ENCODE data around the gene CELF4.
A peak's percentile ranks its signal among the peaks of the same experiment; 100 is the strongest.

The CELF4 gene

GRCh38 chr18:37547196-37547827, 18.3 kb downstream of the CELF4 start:
- no peak for DNase-seq (ENCODE audit: low spot score)

- DNase-seq (ENCODE audit: low spot score), result no peak
These were observed 18.9 kb downstream of the CELF4 start for GRCh38 chr18:37546651-37547050.

GRCh38 chr18:37546272-37546537, 19.4 kb downstream of the CELF4 start:
- no peak for DNase-seq (ENCODE audit: low spot score)

GRCh38 chr18:37545461-37546271, 19.9 kb downstream of the CELF4 start:
- no peak for DNase-seq (ENCODE audit: low spot score)

GRCh38 chr18:37544713-37545112, 20.9 kb downstream of the CELF4 start:
- no peak for DNase-seq (ENCODE audit: low spot score)

GRCh38 chr18:37544217-37544616, 21.4 kb downstream of the CELF4 start:
- DNase-seq (ENCODE audit: low spot score), result no peak

GRCh38 chr18:37543321-37543720, 22.3 kb downstream of the CELF4 start:
- no peak for DNase-seq (ENCODE audit: low spot score)

- DNase-seq (ENCODE audit: low spot score), result no peak
These were observed 24.1 kb downstream of the CELF4 start for GRCh38 chr18:37541517-37541916.

- DNase-seq (ENCODE audit: low spot score), result no peak
These were observed 25.0 kb downstream of the CELF4 start for GRCh38 chr18:37540424-37541138.

GRCh38 chr18:37539236-37539635, 26.4 kb downstream of the CELF4 start:
- DNase-seq (ENCODE audit: low spot score), result no peak

GRCh38 chr18:37538526-37539205, 26.9 kb downstream of the CELF4 start:
- DNase-seq (ENCODE audit: low spot score), result no peak

- DNase-seq (ENCODE audit: low spot score), result peak; percentile 58
These were observed 27.6 kb downstream of the CELF4 start for GRCh38 chr18:37537868-37538525.

GRCh38 chr18:37536656-37537055, 28.9 kb downstream of the CELF4 start:
- no peak for DNase-seq (ENCODE audit: low spot score)

GRCh38 chr18:37535968-37536367, 29.6 kb downstream of the CELF4 start:
- no peak for DNase-seq (ENCODE audit: low spot score)

- DNase-seq (ENCODE audit: low spot score), result no peak
These were observed 31.0 kb downstream of the CELF4 start for GRCh38 chr18:37534627-37535026.

GRCh38 chr18:37533647-37534584, 31.7 kb downstream of the CELF4 start:
- DNase-seq (ENCODE audit: low spot score), result no peak

- no peak for DNase-seq (ENCODE audit: low spot score)
These were observed 32.7 kb downstream of the CELF4 start for GRCh38 chr18:37532917-37533316.

- no peak for DNase-seq (ENCODE audit: low spot score)
These were observed 35.7 kb downstream of the CELF4 start for GRCh38 chr18:37529863-37530262.

- DNase-seq (ENCODE audit: low spot score), result no peak
These were observed 36.3 kb downstream of the CELF4 start for GRCh38 chr18:37529296-37529695.

- no peak for DNase-seq (ENCODE audit: low spot score)
These were observed 38.2 kb downstream of the CELF4 start for GRCh38 chr18:37527395-37527794.

GRCh38 chr18:37525262-37525585, 40.4 kb downstream of the CELF4 start:
- no peak for DNase-seq (ENCODE audit: low spot score)

Measured in NAMALWA (cell line).